ENCODE results near the gene NACC2.
A peak's percentile ranks its signal among the peaks of the same experiment; 100 is the strongest.
"Not testable (repeated sequence)": the region's sequence is repeated elsewhere in the genome, so short reads cannot be mapped to it uniquely, and the experiment has no call there.

NACC2 gene

DNA sequence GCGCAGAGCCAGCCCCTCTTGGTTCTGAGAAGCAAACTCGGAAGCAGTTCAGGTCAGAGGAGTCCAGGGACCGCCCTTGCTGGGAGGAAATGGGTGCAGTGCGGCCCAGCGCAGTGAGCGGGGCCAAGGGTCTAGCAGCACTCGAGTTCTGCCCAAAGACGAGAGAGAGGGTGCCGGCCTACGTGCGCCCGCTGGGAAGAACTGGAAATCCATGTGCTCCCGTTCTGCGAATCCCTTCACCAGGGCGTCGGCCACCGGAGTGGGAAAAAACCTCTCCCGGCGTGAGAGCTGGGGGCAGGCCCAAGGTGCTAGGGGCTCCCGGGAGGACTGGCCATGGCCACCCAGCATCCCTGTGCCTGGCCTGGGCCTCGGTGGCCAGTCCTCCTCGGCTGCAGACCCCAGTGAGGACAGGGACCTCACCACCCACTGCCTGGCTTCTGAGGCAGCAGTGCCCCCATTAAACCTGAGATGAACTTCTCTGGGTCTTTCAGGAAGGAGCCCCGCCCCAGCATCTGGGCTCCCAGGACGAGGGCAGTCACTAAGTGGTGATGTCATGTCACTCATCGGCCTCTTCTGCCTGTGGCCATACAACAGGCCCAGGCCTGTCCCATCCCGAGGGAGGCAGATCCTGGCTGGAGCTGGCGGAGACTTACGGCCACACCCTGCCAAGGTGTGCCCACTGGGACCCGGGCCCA lies 13.0 kb upstream of the NACC2 start:
- no peak for ATAC-seq
- Mint-ChIP-seq H3K27me3 (peaks cover 10% of the 10 kb centered on the region), H3K4me3 (peak overlapping the region; percentile 57), H3K27ac (peak overlapping the region; percentile 87), H3K9me3 (no peaks in the 10 kb centered on the region), H3K36me3 (no peaks in the 10 kb centered on the region), H3K4me1 (peaks cover 61% of the 10 kb centered on the region)

- Mint-ChIP-seq H3K4me1 (peaks cover 61% of the 10 kb centered on the region), H3K9me3 (no peaks in the 10 kb centered on the region), H3K36me3 (no peaks in the 10 kb centered on the region), H3K4me3 (peak overlapping the region; percentile 57), H3K27me3 (peaks cover 18% of the 10 kb centered on the region), H3K27ac (peak overlapping the region; percentile 87)
- ATAC-seq, result no peak
Observed at GRCh38 chr9:136107155-136107952, 12.3 kb upstream of the NACC2 start.

GRCh38 chr9:136105398-136106135 lies 10.5 kb upstream of the NACC2 start:
- Mint-ChIP-seq H3K9me3 (no peaks in the 10 kb centered on the region), H3K27me3 (peaks cover 28% of the 10 kb centered on the region), H3K36me3 (no peaks in the 10 kb centered on the region), H3K4me1 (peaks cover 46% of the 10 kb centered on the region), H3K27ac (peak overlapping the region; percentile 87), H3K4me3 (no peak overlapping the region)
- no peak for ATAC-seq

- Mint-ChIP-seq H3K9me3 (no peaks in the 10 kb centered on the region), H3K27me3 (peaks cover 34% of the 10 kb centered on the region), H3K27ac (no peak overlapping the region), H3K36me3 (no peaks in the 10 kb centered on the region), H3K4me3 (no peak overlapping the region), H3K4me1 (peaks cover 39% of the 10 kb centered on the region)
- no peak for ATAC-seq
Observed at GRCh38 chr9:136104916-136105315, 9.8 kb upstream of the NACC2 start.

GRCh38 chr9:136104488-136104800 lies 9.4 kb upstream of the NACC2 start:
- H3K9me3 Mint-ChIP-seq, result no peaks in the 10 kb centered on the region
- no peak overlapping the region for H3K27ac Mint-ChIP-seq
- no peak overlapping the region for H3K4me3 Mint-ChIP-seq
- H3K36me3 Mint-ChIP-seq, result no peaks in the 10 kb centered on the region
- ATAC-seq, result no peak
- peaks cover 39% of the 10 kb centered on the region for H3K27me3 Mint-ChIP-seq
- H3K4me1 Mint-ChIP-seq, result peaks cover 35% of the 10 kb centered on the region

- no peak for ATAC-seq
- no peaks in the 10 kb centered on the region for H3K9me3 Mint-ChIP-seq
Observed at GRCh38 chr9:136103651-136104487, 8.8 kb upstream of the NACC2 start.

GRCh38 chr9:136101615-136102074 lies 6.6 kb upstream of the NACC2 start:
- H3K4me3 Mint-ChIP-seq, ATAC-seq, H3K27ac Mint-ChIP-seq, H3K9me3 Mint-ChIP-seq, H3K36me3 Mint-ChIP-seq: not testable (repeated sequence)
- Mint-ChIP-seq H3K4me1 (peaks cover 19% of the 10 kb centered on the region), H3K27me3 (peaks cover 67% of the 10 kb centered on the region)

More at GRCh38 chr9:136103651-136104487, 8.8 kb upstream of the NACC2 start:
- Mint-ChIP-seq H3K4me1 (peaks cover 35% of the 10 kb centered on the region), H3K27me3 (peaks cover 45% of the 10 kb centered on the region), H3K27ac (no peak overlapping the region), H3K36me3 (no peaks in the 10 kb centered on the region), H3K4me3 (no peak overlapping the region)

- Mint-ChIP-seq H3K4me1 (peaks cover 12% of the 10 kb centered on the region), H3K27ac (no peak overlapping the region), H3K36me3 (no peaks in the 10 kb centered on the region), H3K27me3 (peaks cover 74% of the 10 kb centered on the region), H3K4me3 (no peak overlapping the region), H3K9me3 (no peaks in the 10 kb centered on the region)
- ATAC-seq, result no peak
Observed at GRCh38 chr9:136100700-136101614, 5.9 kb upstream of the NACC2 start.

- no peak overlapping the region for H3K27ac Mint-ChIP-seq
- no peak overlapping the region for H3K4me3 Mint-ChIP-seq
- H3K27me3 Mint-ChIP-seq, result peaks cover 74% of the 10 kb centered on the region
- H3K4me1 Mint-ChIP-seq, result peaks cover 7% of the 10 kb centered on the region
- no peaks in the 10 kb centered on the region for H3K36me3 Mint-ChIP-seq
- peak; percentile 56 for ATAC-seq
- H3K9me3 Mint-ChIP-seq, result no peaks in the 10 kb centered on the region
Observed at GRCh38 chr9:136099542-136099941, 4.5 kb upstream of the NACC2 start.

- Mint-ChIP-seq H3K27ac (no peak overlapping the region), H3K27me3 (peaks cover 77% of the 10 kb centered on the region), H3K9me3 (no peaks in the 10 kb centered on the region), H3K36me3 (no peaks in the 10 kb centered on the region), H3K4me3 (no peak overlapping the region), H3K4me1 (peaks cover 7% of the 10 kb centered on the region)
- no peak for ATAC-seq
Observed at GRCh38 chr9:136098844-136099243, 3.8 kb upstream of the NACC2 start.

GRCh38 chr9:136098210-136098609 lies 3.1 kb upstream of the NACC2 start:
- ATAC-seq, result no peak
- Mint-ChIP-seq H3K27ac (no peak overlapping the region), H3K4me3 (no peak overlapping the region), H3K36me3 (no peaks in the 10 kb centered on the region), H3K4me1 (peaks cover 7% of the 10 kb centered on the region), H3K9me3 (no peaks in the 10 kb centered on the region), H3K27me3 (peaks cover 77% of the 10 kb centered on the region)

- H3K27me3 Mint-ChIP-seq, result peaks cover 78% of the 10 kb centered on the region
- H3K27ac Mint-ChIP-seq, result no peak overlapping the region
- no peaks in the 10 kb centered on the region for H3K9me3 Mint-ChIP-seq
- H3K4me1 Mint-ChIP-seq, result peaks cover 7% of the 10 kb centered on the region
- no peak for ATAC-seq
- H3K4me3 Mint-ChIP-seq, result peak overlapping the region; percentile 56
- H3K36me3 Mint-ChIP-seq, result no peaks in the 10 kb centered on the region
Observed at GRCh38 chr9:136096505-136097001, 1.5 kb upstream of the NACC2 start.

- Mint-ChIP-seq H3K4me1 (peaks cover 5% of the 10 kb centered on the region), H3K27me3 (peaks cover 76% of the 10 kb centered on the region), H3K36me3 (no peaks in the 10 kb centered on the region), H3K27ac (no peak overlapping the region), H3K9me3 (no peaks in the 10 kb centered on the region), H3K4me3 (peak overlapping the region; percentile 70)
- ATAC-seq, result peak; percentile 17
Observed at GRCh38 chr9:136093995-136094881, 851 bp downstream of the NACC2 start.
